PC-3 (cell line): ENCODE data around the gene PMFBP1.

Source experiments
- CTCF ChIP-seq: fragments of 300-600 bp; sonication (generic); conservative IDR thresholded peaks from 2 replicates; pipeline ENCODE4 v1.5.1; 2017; ENCODE audit warnings: antibody characterized with exemption, low read depth, mild to moderate bottlenecking, low read length
- EZH2 ChIP-seq: fragments of 300-600 bp; sonication (generic); IDR thresholded peaks from one replicate; pipeline ENCODE4 v1.6.1; 2017; ENCODE audit warnings: antibody characterized with exemption, mild to moderate bottlenecking, low read length; ENCODE audit not compliant: unreplicated experiment
- EZH2phosphoT487 ChIP-seq: fragments of 300-600 bp; sonication (generic); IDR thresholded peaks from 2 replicates; pipeline ENCODE4 v1.6.1; 2018; ENCODE audit warnings: mild to moderate bottlenecking, antibody characterized with exemption, low read length, borderline replicate concordance

DNA sequence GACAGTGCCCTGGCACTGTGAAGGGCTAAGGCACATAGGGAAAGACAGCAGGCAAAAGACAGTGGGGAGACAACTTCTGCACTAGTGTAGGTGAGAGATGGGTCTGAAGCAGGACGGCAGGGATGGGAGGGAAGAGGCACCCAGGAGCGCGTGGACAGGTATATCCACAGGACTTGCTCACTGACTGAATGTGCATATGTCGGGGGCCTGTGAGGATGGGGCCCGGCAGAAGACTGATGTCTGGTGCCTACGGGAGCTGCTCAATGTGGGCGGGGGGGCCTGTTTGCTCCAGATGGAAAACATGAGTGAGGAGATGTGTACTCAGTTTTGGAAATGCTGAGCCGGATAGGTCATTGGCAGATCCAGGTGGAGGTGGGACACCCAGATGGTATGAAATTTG is 47.3 kb upstream of the PMFBP1 start:
- TF ChIP-seq CTCF (no peak), EZH2 (no peak), EZH2phosphoT487 (no peak)
